NCI-H2081 treated with DMSO at 0.1 percent for 48 hours (cell line): ENCODE measurements around the gene TAF6.

Experiments
- DNase-seq: peaks from one replicate; lab custom pipeline; 2025; lab: John Stamatoyannopoulos, UW

Gene TAF6

DNA sequence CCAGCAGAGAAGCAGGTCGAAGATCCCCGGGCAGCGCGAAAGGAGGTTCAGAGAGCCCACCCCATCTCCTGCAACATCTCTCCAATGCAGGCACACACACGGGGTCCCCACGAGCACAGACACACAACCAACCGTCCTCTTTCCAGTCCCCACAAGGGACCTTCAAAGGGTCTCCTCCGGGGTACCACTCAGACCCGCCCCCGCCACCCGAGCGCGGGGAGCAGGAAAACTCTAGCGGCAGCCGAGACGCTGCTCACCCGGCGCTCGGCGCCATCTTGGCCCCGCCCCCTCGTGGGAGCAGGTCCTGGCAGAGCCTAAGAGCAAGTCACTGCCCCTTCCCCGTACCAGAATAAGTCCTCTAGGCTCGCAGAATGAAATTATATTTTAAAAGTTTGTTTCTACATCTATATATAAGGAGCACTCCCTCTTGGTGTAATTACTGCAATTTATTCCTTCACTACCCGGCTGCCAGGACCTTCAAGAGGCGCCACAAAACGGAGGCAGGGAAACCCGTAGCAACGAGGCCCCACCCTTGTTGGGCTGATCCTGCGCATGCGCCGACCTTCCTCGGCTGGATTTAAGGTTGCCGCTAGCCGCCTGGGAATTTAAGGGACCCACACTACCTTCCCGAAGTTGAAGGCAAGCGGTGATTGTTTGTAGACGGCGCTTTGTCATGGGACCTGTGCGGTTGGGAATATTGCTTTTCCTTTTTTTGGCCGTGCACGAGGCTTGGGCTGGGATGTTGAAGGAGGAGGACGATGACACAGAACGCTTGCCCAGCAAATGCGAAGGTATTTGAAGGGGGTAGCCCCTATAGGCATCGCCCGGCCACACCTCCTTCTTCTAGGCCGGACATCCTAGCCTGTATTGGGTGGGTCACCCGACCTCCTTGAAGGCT, at the start of gene TAF6, which contains the start of gene CNPY4:
Gene TAF6 (minus strand): TSS at position 287 of the 898 bp plus-strand sequence. CDS start 5,149 bp downstream, outside the sequence.
Gene CNPY4 (plus strand): TSS at position 563 of the 898 bp plus-strand sequence. CDS start 111 bp downstream, at position 674.
- peak; percentile 93 for DNase-seq

DNA sequence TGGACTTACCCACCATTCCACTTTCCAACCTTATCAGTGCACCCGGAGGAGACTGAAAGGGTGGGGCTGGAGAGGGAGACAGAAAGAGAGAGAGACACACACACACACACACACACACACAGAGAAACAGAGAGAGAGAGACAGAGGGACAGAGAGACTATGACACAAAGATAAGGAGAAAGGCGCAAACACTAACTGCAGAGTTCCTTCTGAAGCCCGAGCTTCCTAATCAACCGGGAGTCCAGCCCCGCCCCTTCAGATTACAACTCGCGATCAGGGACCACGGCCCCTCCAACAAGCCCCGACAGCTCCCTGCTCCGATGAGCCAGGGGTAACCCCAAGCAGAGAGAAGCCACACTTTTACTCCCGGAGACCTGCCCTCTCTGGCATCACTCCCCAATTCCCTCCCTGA, 48.8 kb upstream of the TAF6 start:
- no peak for DNase-seq

DNA sequence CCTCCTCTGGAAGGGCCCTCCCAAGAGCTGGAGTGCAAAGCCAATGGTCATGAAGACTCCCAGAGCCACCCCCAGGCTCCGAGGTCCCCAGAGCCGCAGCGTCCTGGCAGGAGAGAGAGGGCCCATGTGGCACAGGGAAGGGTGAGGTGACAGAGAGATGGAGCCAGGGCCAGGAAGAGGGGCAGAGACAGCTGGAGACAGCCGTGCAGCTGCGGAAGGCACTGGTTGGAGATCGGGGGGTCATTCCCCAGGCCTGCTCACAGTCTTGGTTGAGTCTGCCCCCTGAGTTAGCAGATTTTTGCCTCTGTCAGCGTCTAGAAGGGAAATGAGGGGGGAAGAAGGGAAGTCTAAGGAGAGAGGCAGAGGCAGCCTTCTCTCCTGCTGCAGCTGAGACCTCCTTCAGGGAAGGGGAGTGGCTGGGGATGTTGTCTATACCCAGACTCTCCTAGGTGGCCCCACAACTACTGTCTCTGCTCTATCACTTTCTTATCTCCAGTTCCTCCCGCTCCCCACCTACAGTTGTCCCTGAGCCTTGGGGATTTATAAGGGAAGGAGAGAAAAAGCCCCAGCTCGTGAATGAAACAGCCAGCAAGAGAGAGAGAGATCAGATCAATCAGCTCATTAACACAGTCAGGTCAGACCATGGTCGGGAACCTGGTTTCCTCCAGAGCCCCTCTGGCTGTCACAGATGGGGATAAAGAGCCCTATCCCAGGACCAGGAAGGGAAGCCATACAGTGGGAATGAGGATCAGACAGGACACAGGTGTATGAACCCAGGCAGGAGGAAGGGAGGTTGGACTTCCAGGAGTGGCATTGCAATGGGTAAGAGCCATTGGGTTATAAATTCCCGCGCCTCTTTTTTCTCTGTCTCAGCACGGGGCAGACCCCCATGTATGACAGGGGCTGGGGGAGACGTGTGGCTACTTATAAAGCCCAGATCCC, 48.1 kb upstream of the TAF6 start:
- DNase-seq = no peak

DNA sequence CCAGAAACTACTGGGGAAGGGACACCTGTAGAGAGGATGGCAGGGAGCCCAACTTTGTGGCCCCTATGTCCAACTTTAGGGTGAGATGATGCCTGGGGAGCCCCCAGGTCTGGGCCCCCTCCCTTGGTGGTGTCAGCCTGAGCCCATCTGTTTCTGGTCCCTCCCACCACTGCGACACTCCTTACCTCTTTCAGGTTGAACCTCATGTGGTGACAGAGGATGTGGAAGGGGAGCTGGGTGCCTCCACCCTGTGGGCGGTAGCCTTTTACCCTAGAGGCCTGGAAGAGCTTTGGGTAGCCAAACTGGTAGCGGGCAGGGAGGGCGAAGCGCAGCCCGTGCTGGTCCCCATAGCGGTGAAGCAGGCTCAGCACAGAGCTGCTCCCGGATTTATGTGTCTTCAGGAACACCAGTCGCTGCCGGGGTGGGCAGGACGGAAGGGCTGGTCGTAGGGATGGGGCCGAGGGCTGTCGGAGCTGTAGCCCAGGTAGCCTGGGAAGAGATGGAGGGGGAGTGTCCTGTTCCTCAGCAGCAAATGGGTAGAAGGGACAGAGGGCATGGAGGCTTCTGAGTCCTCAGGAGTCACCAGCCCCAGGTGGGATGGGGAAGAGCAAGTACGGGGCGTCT, 47.3 kb upstream of the TAF6 start:
- DNase-seq = no peak

DNA sequence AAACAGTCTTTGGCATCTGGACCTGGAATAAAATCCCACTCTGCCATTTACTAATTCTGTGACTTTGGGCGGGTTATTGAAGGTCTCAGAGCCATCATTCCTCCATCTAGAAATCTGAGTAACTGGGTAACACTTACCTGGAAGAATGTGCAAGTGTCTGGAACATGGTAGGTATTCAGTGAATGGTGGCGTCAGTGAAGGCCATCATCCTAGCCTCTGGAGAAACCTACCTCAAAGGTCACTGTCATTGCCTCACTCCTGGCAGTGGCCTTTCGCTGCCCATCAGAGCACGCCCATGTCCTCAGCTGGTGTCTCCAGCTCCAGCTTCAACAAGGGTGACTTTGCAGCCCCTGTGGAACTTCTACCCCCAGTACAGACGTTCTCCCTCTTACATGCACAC, 44.7 kb upstream of the TAF6 start:
- DNase-seq = no peak

DNA sequence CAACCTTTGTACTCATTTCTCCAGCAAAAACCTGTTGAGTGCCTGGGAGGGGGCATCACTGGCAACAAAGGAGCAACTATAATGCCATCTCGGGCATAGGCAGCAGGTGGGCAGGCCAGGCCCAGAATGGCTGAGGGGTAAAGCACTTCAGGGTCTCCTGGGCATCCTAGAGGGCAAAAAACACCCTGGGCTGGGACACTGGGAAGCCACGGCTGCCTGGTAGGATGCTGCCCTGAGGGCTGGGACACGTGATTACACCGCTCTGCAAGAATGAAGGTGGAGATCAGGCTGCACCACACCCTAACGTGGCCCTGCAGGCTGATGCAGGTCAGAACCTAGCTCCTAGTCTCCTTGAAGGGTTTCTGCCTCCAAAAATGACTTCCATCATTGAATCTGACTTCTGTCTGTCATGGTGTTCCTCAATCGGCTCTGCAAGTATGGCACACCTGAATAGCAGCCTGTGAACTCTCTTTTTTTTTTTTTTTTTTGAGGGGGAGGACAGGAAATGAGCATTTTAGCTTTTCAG, 43.9 kb upstream of the TAF6 start:
- DNase-seq = no peak

DNA sequence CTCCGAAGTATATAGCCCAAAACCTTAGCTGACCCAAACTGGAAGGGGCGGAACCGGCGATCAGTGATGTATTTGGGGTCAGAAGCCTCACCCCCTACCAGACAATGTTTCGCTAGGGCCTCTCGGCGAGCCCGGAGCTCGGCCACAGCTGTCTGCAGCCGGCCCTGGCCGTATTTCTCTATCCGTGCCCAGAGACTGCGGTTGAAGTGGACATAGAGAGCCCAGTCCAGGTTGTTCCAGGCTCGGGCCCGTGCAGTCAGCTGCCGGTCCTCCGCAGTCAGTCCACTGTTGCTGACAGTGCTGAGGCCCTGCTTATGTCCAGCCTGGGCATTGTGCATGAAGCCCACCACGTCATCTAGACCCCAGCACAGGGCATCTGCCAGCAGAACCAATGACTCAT, 40.9 kb upstream of the TAF6 start:
- no peak for DNase-seq

DNA sequence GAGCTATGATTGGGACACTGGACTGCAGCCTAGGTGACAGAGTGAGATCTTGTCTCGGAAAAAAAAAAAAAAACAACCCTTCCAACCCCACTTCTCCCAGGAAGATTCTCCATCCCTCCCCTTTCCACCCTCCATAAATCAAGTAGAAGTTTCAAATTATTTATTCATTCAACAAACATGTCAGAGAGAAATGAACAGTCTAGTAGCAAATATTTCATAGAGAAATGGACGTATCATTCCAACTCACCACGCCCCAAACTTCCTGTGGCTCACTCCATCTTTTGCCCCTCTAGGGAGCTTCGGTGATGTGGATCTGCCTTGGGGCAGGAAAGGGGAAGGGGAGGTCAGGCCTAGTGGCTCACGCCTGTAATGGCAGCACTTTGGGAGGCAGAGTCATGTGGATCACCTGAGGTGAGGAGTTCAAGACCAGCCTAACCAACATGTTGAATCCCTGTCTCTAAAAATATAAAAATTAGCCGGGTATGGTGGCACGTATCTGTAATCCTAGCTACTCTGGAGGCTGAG, 40.0 kb upstream of the TAF6 start:
- no peak for DNase-seq

DNA sequence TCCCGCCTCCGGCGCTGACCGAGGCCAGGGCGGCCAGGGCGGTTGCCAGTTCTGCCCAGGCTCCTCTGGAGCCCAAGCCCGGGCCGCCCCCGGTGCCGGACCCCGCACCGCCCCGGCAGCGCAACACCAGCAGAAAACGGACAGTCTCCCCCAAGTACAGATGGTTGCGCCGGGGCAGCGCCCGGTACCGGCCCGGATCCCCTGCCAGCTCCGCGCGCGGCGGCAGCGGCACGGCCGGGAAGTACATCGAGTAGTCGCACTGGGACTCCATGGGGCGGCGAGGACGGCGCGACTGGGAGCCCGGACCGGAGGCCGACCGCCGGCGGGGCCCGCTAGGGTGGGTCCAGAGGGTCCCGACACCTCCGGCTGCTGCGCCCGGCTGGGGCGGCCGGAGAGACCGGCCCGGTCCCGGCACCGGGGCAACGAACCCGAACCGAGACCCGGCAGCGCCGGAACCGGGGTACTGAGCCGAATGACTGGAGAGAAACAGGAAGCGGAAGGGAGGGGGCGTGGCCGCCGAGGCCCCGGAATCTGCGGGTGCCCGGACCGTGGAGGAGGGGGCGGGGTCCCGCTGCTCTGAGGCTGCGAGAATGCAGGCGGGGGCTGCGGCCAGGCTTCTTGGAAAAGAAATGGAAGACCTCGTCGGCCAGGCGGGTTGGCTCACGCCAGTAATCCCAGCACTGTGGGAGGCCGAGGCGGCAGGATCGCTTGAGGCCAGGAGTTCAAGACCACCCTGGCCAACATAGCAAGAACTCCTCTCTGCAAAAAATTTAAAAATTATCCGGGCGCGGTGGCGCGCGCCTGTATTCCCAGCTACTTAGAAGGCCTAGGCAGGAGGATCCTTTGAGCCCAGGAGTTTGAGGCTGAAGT, 39.3 kb upstream of the TAF6 start, which contains the start of gene TRAPPC14:
Gene TRAPPC14 (minus strand): TSS at position 495 of the 870 bp plus-strand sequence. CDS start 224 bp downstream, at position 271.
- DNase-seq = no peak

DNA sequence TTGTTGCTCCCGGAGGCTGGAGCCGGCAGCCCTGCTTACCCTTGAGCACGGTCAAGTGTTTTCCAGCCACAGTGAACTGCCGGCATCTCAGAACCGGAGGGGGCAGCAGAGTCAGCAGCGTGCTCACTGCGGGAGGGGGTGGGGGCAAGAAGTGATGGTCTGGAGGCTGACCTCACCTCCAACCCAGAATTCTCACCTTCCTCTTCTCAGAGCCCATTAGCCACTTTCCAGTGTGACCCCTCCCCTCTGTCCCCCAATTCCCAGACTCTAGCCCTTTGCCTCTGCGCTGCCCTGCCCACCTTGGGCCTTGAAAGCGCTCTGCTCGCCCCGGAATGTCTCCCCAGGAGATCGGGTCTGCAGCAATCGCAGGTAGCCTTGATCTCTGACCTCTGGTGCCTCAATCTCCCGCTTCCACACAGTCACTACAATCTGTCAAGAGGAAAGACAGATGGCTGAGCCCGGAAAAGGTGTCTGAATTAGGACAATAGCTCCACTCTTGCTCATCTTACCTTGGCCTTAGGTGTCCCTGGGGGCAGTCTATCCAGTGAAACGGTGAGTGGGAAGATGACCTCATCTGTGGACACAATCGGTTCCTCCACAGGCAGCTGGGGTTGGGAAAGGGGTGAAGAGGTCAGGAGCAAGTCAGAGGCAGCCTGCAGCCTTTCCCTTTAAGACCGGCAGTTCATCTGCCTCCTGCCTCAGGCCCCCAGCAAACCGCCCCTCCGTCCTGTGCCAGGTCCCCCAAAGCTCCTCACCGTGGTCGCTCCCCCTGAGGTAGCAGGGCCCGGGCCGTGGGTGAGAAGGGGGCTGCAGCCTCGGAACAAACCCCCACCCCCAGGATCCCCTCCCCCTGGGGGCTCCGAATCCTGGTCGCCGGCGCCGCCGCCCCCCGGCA, 38.4 kb upstream of the TAF6 start:
- no peak for DNase-seq

DNA sequence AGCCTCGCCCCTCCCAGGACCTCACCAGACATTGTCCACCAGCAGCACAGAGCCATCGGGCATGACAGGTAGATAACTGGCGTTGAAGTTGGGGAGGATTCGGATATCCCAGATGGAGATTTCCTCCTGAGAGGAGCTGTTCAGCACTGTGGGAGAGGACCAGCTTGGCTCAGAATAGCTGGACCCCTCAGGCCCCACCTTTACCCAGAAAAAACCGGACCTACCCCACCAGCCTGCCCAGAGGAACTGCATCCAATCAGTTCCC, 37.8 kb upstream of the TAF6 start:
- DNase-seq = no peak

DNA sequence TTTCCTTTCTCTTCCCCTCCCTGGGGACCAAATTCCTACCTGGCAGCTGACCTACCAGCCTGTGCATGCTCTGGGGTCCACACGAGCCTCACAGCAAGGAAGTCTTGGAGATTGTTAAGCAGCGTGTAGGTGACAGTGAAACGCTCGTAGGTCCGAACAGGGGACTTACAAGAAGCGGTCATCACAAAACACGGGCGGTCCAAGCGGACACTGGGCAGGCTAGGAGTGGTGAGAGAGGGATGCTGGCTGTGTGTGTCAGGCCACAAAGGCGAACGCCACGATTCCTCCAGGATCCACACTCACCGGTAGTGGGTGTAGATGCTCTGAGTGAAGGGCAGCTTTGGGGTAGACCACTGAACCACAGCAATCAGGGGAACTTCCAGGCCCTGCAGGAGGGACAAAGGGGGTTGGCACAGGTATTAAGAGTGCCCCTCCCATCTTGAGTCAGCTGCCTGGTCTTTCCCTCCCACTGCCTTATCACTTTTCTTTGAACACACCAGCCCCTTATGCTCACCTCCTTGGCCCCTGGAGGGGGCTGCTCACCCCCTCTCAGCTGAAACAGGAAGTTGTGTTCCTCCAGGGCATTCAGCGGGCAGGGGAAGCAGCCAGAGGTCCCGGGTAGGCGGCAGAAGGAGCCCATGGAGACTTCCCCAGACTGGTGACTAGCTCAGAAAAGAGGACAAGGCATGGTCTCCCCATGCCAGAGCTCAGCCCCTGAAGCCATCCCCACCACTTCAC, 37.3 kb upstream of the TAF6 start:
- DNase-seq = no peak

DNA sequence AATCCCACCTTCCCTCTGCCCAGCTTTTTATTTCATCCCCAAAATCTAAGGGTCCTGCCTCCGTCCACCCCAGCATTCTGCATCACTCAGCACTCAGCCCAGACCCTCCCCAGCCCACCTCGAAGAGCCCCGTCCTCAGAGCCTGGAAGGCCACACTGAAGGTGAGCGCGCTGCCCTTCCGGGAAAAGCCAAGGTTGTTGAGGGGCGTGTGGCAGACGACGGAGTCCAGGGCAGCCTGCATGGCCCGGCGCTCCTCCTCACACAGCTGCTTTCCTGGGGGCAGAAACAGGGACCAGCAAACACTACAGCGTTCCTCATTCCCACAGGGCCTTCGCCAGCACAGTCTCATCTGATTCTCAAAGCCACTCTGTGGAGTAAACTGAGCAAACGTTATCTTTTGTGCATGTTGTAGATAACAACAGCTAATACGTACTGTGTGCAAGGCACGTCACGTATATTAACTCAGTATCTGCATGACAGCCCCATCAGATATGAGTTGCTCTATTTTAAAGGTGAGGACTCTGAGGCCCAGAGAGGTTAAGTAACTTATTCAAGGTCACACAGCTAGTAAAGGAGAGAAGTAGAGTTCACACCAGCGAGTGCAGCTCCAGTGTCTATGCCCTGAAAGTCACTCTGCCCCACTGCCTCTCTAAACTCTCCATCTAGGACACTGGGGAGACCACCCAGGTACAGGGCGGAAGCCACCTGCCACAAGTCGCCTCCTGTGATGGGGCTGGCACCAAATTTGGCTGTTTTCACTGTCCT, 36.6 kb upstream of the TAF6 start:
- no peak for DNase-seq

DNA sequence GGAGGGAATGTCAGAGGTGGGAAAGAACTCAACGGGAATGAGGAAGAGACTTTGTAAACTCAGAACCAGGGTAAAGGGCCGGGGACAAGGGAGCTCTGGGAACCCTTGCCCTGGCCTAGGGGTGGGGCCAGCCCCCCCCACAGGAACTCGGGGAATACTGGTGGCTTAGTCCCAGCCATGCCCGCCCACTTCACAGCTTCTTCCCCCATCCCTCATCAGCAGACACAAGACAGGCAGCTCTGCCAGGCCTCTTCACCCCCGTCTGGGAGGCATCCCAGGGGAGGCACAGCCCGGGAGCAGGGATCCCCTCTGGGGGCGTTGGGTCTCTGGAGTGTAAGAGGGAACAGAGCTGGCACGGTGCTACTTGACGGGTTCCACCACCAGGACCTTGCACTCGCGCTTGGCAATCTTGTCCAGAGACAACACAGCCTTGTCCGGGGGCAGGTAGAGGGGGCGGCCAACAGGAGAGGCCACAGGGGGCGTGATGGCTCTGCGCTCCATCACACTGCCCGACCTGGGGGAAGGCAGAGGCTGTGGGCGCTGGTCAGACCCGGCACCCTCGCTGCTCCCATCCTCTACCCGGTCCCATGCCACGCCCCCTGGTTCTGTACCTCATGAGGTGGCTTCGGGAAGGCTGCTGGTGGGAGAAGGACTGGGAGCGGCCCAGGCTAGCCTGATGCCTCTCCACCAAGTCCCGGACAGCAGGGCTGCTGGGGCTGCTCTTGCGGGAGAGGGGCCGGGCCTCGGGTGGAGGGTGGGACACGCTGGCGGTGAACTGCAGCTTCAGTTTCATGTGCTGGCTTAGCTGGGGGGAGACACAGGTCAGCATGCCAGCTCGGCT, 35.7 kb upstream of the TAF6 start:
- no peak for DNase-seq

DNA sequence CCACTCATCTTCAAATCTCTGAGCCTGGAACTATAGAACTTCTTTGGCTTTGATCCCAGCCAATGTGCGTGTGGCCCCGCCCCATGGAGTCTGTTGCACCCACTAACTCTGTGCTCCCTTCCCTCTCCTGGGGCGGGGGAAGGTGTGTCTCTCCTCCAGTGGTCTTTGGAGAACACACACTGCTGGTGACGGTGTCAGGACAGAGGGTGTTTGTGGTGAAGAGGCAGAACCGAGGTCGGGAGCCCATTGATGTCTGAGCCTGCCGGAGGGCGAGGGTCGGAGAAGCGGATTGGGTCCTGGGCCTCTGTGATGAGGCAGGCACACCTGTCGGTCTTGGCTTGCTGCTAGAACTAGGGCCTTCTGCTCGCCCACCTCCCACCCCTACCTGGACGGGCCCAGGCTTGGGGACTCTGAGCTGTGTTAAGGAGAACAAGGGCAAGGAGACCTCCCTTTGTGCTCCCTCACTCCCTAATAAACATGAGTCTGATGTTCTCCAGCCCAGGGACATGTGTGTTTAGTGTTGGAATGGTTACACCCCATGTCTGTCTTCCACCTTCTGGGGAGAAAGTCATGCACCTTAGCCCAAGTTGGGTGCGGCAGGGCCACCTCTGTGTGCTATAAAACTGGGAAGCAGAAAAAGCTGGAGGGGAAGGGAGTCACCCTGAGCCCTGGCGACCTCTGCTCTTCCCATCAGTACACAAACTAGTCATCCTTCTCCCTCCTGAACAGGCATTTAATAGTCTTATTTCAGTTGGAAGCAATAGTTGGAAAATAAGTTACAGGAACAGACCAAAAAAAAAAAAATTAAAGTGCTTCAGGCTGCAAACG, 34.8 kb upstream of the TAF6 start:
- DNase-seq = no peak

DNA sequence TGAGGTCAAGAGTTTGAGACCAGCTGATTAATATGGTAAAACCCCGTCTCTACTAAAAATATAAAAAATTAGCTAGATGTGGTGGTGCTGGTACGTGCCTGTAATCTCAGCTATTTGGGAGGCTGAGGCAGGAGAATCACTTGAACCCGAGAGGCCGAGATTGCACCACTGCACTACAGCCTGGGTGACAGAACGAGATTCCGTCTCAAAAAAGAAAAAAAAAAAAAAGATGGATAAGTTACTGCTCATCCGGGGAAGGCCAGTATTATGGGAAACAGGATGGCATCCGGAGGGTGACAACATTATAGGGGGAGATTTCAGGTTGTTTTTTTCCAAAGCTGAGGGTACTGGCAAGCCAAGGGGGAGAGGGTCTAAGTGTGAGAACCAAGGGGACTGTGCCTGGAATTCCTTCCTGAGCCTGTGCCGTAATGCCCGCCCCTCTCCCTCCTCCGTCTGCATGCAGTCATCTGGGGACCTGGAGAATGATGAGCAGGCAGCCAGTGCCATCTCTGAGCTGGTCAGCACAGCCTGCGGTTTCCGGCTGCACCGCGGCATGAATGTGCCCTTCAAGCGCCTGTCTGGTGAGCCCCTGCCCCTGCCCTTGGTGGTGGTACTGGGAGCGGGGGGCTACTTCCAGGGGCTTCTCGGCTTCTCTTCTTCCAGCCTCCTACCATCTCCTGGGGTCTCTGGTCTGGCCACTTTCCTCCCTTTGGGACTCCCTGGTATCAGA, 33.9 kb upstream of the TAF6 start:
- no peak for DNase-seq
